ENCODE results near the gene BMP3.

The BMP3 gene

DNA sequence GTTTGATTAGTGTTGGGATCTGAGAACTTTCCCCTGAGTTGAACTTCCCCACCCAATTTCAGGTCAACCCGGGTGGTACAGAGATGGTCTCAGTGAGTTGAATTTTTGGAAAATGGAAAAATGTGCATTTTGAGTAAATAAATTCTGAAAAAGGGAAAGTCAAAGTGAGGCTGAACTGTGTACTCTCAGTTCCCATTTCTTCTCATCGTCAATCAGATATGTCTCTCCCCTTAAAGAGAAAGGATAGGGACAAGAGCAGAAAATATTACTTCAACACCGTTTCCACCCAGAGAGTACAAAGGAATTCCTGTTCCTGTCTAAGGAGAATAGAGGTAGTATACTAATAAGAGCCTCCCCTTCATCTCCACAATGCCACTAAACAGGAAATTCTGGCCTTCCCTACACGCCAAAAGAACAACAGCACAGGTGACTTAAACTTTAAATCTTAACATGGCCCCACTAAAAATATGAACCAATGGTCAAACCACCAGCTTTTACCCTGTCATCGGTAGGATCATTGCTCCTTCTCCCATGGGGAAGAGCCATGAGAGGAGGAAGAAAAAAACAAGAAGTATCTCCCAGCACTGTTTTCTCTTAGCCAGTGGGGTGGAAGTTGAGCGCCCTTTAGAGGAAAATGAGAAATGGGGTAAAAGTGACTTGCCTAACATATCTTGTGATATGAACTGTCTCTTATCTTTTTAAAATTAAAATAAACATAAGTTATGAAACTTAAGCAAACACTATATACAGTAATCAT lies 30.3 kb downstream of the BMP3 start:
- POLR2A ChIA-PET (ENCODE audit: low non-redundant PET) = no interaction called here
- no peak overlapping the region for H3K27ac ChIP-seq
- CTCF ChIA-PET = interaction anchor here (0.8 kb wide), 1 partner anchor 9 kb away, joined by 5 read pairs; no protein-coding TSS in a partner anchor
- DNase-seq (ENCODE audit: low spot score) = no peak
- TF ChIP-seq, protein P1, sequence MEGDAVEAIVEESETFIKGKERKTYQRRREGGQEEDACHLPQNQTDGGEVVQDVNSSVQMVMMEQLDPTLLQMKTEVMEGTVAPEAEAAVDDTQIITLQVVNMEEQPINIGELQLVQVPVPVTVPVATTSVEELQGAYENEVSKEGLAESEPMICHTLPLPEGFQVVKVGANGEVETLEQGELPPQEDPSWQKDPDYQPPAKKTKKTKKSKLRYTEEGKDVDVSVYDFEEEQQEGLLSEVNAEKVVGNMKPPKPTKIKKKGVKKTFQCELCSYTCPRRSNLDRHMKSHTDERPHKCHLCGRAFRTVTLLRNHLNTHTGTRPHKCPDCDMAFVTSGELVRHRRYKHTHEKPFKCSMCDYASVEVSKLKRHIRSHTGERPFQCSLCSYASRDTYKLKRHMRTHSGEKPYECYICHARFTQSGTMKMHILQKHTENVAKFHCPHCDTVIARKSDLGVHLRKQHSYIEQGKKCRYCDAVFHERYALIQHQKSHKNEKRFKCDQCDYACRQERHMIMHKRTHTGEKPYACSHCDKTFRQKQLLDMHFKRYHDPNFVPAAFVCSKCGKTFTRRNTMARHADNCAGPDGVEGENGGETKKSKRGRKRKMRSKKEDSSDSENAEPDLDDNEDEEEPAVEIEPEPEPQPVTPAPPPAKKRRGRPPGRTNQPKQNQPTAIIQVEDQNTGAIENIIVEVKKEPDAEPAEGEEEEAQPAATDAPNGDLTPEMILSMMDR (conservative IDR thresholded peaks at IDR 0.05; ENCODE audit: low read depth) = no peak

DNA sequence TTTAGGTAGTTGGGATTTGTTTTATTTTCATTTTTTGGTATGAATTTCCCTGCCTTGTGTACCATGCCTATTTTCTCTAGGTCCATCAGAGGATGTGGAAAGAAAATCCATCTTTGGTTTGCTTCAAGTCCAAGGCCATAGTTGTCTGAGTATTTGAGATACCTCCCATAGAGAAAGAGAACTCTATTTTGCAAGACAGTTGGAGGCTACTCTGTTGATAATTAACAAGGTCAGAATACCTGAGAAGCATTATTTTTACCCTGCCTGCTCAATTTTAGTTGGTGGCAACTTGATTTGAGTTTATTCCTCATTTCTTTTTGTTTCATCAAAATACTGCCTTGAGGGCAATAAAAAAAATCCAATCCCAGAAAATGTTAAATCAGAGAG lies 30.8 kb downstream of the BMP3 start:
- CTCF ChIA-PET = no interaction called here
- DNase-seq (ENCODE audit: low spot score) = no peak
- no peak overlapping the region for H3K27ac ChIP-seq
- POLR2A ChIA-PET (ENCODE audit: low non-redundant PET) = no interaction called here
- TF ChIP-seq, protein P1 (conservative IDR thresholded peaks at IDR 0.05; ENCODE audit: low read depth) = no peak

DNA sequence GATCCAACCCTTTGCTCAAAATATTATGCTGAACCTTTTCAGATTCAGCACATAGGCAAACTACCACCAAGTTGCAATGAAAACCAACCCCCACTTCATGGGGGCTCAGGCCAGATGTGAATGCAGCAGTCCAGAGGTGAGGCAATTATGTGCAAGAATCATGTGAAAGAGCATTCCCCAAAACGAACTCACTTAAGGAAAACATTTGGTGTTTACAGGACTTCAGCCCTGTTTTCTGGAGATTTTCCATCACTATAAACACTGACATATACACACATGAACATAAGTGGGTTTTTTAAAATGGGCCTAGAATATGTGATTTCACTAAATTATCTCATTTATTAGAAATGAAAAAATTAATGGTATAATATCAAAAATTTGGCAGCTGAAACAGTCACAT lies 31.5 kb downstream of the BMP3 start:
- H3K27ac ChIP-seq = no peak overlapping the region
- ChIA-PET CTCF (no interaction called here), POLR2A (ENCODE audit: low non-redundant PET) (no interaction called here)
- no peak for DNase-seq (ENCODE audit: low spot score)
- TF ChIP-seq, protein P1 (conservative IDR thresholded peaks at IDR 0.05; ENCODE audit: low read depth) = no peak

DNA sequence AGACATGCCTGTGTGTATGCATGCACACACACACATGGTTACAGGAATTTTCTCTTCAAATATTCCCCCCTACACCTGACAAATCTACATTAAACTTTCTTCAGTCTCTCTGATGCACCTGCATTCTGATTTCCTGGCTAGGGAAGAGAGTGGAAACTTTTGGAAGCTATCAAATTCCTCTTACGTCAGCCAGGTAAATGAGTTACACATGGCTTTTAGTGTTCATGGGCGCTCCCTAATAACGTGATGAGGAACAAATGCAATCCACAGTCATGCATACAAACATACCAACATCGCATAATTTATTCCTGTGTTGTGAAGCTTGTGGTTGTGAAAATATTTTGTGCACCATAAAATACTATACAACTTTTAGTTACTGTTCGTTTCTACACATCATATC lies 34.9 kb downstream of the BMP3 start:
- H3K27ac ChIP-seq = no peak overlapping the region
- CTCF ChIA-PET = interaction anchor here (0.6 kb wide), 1 partner anchor 288 kb away, joined by 4 read pairs; no protein-coding TSS in a partner anchor
- no peak for DNase-seq (ENCODE audit: low spot score)
- TF ChIP-seq, protein P1 (conservative IDR thresholded peaks at IDR 0.05; ENCODE audit: low read depth) = no peak
- POLR2A ChIA-PET (ENCODE audit: low non-redundant PET) = no interaction called here

- TF ChIP-seq, protein P1 (conservative IDR thresholded peaks at IDR 0.05; ENCODE audit: low read depth) = peak; percentile 89
- ChIA-PET CTCF (interaction anchor here (0.5 to 2.6 kb wide), 13 partner anchors 9 to 1159 kb away, joined by 3 to 24 read pairs (median 3); no protein-coding TSS in a partner anchor), POLR2A (ENCODE audit: low non-redundant PET) (no interaction called here)
- peak; percentile 42 for DNase-seq (ENCODE audit: low spot score)
- H3K27ac ChIP-seq = no peak overlapping the region
These were observed 39.3 kb downstream of the BMP3 start for GRCh38 chr4:81069706-81070331.

DNA sequence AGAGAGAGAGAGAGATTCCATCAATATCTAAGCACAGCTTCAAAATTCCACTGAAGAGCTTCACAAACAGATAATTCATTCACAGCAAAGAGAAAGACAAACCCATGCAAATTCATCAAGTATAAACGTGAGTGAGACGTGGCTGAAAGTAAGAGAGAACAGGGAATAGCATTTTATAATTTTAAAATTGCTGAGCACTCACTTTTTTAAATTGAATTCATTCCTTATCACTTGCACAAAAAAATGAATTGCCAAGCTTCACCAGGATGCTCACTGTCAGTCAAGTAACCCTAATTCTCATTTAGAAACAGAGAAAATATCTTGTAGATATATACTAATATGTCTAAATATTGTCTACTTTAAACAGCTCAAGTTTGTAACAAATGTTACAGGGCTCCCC lies 40.5 kb downstream of the BMP3 start:
- CTCF ChIA-PET = interaction anchor here (1.5 to 2.6 kb wide), 2 partner anchors 13 to 280 kb away, joined by 3 to 24 read pairs; no protein-coding TSS in a partner anchor
- no peak for DNase-seq (ENCODE audit: low spot score)
- POLR2A ChIA-PET (ENCODE audit: low non-redundant PET) = no interaction called here
- no peak overlapping the region for H3K27ac ChIP-seq
- TF ChIP-seq, protein P1 (conservative IDR thresholded peaks at IDR 0.05; ENCODE audit: low read depth) = no peak

Data from RWPE1 (cell line).